HK-2 (cell line): ENCODE data around the gene SMIM15.
"Not testable (repeated sequence)": the region's sequence is repeated elsewhere in the genome, so short reads cannot be mapped to it uniquely, and the experiment has no call there.

Source experiments
- DNase-seq: peaks from one replicate; pipeline ENCODE4 v3.0.0-alpha.2; 2018; ENCODE audit not compliant: unreplicated experiment

The SMIM15 gene, protein sequence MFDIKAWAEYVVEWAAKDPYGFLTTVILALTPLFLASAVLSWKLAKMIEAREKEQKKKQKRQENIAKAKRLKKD

DNA sequence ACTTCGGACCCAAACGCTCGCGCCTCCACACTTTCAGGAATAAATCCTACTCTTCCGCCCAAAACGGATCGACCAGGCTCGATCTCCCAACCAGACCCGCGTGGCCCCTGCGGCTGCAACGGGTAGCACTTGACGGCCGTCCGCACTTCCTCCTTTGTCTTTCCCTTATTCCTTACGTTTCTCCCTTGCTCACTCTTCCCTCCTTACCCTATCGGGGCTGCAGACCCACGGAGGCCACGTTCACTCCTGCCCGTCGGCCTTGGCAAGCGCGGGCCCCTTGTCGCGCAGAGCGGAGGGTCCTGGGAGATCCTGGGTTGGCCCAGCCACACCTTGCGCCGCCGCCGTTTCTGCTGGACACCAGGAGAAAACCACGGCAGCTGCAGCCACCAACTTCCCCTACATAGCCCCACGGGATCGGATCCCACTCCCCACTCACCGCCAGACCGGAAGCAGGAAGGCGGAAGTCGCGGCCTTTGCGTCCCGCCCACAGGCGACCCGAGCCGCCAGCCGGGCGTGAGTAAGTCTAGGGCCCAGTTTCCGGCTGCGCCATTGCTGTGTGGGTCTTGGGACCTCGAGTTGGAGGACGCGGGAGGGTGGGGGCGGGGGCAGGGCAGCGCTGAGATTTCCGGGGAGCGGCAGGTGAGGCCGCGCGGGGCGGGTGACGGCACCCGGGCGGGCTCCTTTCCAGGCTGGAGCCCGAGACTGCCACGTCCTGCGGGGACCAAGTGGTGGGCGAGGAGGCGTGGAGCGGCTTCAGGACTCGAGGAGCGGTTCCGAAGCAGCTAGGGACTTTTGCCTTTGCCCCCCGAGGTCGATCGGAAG lies at the start of gene SMIM15:
SMIM15 (minus strand) TSS at position 459 of the 822 bp plus-strand sequence. CDS start 2,297 bp downstream, outside the sequence.
- DNase-seq = peak; percentile 89

DNA sequence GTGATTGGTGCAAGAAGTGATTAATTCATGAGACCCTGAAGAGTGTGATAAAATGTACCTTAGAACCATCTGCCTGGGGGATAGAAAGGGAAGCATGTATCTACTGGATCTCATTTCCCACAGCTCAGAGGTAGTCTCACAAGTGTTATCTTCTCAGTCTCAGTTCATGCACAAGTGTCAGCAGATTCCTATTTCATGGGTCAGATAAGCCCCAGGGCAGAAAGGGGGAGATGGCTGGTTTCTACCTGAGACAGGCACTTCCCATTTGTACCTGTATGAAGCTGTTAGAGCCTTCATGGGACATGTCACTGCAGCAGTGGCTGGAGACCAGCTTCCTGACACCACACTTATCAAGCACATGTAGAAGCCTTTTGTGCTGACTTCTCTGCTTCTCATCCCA lies 45.6 kb upstream of the SMIM15 start:
- DNase-seq = no peak

DNA sequence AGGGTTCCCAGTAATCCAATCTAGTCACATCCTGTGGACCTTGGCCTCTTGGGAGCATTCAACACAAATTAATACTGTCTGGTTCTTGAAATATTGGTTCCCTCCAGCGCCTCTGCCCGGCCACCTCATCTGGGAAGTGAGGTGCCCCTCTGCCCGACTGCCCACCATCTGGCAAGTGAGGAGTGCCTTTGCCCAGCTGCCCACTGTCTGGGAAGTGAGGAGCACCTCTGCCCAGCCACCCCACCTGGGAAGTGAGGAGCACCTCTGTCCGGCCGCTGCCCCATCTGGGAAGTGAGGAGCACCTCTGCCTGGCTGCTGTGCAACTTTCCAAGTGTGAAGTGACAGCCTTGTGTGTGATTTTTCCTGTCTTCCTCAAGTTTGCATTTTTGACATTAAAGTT lies 42.7 kb upstream of the SMIM15 start:
- no peak for DNase-seq

DNA sequence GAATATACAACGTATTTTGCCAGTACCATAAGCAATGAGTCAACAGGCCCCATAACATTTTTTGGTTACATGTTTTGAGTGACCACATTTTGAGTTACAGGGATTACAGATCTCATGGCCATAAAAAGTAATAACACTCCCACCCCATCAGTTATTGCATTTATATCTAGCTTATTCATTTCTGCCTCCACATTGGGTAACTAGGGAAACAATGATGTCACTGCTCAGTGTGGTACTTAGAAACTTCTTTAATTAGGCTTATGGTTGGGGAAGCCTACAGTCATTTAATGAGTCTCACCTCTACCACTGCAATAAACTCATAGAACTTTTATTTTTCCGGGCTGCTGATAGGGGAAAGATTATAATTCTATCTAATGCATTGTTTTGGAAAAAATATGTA lies 39.9 kb upstream of the SMIM15 start:
- no peak for DNase-seq

DNA sequence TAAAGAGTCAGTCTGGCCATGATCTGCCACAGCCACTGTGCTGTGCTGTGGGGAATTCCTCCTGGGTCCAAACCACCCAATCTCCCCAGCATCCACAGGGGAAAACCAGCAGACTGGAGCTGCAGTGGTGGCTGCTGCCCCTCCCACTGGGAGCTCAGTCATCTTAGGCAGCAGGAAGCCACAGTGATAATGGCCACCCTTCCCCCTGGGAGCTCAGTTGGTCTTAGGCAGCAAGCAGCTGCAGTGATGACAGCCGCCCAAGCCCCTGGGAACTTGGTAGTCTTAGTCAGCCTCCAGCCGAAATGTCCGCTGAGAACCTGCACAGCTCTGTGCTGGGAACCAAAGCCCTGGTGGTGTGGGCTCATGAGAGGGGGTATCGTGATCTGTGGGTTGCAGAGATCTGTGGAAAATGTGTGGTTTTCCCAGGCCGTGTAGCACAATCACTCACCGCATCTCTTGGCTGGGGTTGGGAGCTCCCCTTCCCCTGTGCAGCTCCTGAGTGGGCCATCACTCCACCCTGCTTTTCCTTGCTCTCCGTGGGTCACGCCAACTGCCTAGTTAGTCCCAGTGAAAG lies 38.4 kb upstream of the SMIM15 start:
- DNase-seq = peak; percentile 0

DNA sequence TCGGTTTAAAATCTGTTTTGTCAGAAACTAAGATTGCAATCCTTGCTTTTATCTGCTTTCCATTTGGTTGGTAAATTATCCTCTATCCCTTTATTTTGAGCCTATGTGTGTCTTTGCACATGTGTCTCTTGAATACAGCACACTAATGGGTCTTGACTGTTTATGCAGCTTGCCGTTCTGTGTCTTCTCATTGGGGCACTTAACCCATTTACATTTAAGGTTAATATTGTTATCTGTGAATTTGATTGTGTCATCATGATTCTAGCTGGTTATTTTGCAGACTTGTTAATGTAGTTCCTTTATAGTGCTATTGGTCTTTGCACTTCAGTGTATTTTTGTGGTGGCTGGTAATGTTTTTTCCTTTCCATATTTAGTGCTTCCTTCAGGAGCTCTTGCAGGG lies 36.3 kb upstream of the SMIM15 start:
- DNase-seq = no peak

DNA sequence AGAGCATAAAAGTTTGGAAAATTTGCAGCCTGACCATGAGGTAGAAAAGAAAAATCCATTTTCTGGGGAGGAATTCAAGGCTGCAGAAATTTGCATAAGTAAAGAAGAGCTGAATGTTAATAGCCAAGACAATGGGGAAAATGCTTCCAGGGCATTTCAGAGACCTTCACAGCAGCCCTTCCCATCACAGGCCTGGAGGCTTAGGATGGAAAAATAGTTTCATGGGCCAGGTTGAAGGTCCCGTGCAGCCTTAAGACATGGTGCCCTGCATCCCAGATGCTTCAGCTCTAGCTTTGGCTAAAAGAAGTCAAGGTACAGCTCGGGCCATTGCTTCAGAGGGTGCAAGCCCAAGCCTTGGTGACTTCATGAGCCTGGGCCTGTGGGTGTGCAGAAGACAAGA lies 25.6 kb upstream of the SMIM15 start:
- DNase-seq = not testable (repeated sequence)

DNA sequence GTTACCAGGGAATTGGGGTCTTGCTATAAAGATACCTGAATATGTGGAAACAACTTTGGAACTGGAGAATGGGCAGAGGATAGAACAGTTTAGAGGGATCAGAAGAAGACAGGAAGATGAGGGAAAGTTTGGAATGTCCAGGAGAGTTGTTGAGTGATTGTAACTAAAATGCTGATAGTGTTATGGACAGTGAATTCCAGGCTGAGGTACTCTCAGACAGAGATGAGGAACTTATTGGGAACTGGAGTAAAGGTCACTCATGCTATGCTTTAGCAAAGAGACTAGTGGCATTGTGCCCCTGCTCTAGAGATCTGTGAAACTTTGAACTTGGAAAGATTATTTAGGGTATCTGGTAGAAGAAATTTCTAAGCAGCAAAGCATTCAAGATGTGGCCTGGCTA lies 25.1 kb upstream of the SMIM15 start:
- not testable (repeated sequence) for DNase-seq

DNA sequence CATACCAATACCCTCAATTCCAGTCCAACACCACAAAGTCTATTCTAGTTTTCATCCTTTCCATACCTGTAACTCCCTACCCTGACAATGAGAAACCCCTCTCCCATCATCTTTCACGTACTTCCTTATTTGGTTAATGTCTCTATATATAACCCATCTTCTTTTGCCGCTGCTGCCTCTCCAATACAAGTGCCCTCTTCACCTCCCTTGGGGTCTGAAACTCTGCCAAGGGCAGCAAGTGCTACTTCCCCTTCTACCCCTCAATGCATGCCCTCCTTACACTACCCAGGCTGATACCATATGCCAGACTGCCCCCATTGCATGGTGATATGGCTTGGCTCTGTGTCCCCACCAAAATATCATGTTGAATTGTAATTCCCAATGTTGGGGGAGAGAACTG lies 24.4 kb upstream of the SMIM15 start:
- DNase-seq = no peak

DNA sequence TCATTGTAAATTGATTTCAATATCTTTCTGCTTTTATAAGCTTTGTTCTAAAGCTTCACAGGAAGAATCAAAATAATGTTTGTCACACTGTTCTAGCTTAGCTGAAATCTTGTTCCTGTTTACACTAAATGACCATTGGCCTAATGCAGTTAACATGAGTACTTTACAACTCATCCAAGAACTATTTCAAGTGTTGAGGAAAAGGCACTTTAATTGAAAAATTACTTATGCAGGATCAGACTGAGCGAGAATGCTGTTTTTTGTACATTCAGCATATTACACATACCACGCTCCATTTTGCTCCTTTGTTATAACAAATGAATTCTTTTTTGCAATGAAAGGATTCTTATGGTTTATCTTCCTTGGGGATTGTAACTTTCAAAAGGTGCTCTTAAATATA lies 22.4 kb upstream of the SMIM15 start:
- no peak for DNase-seq

DNA sequence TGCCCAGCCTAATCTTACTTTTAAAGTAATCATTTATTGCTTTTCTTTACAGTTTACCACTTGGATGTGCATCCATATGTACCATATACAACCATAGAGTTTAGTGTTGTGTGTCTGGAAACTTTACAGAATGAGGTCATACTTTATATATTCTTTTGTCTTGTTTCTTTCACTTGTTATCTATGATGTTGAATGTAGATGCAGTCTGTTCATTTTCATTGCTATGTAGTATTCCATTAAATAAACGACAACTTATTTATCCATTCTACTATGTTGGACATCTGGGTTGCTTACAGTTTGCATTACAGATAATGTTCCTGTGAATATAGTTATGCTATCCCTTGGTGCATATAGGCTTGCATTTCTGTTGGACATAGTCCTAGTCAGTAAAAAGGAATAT lies 21.3 kb upstream of the SMIM15 start:
- no peak for DNase-seq

DNA sequence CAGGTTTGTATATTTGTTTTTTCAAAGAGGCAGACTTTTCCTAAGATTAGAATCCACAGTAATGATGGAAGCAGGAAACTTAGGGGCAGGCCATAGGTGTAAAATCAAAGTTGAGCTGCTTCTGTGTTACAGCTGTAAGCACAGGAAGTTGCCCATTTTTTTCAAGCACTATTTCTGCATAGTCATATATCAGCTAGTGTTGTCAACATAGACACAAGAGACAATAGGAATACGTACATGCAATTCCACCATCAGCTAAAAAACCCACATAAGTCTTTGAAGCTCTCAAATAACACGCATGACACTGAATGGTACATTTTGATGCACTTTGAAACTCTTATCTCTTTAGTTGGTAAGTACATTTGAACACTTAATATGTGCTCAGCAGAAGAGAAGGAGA lies 20.2 kb upstream of the SMIM15 start:
- no peak for DNase-seq

DNA sequence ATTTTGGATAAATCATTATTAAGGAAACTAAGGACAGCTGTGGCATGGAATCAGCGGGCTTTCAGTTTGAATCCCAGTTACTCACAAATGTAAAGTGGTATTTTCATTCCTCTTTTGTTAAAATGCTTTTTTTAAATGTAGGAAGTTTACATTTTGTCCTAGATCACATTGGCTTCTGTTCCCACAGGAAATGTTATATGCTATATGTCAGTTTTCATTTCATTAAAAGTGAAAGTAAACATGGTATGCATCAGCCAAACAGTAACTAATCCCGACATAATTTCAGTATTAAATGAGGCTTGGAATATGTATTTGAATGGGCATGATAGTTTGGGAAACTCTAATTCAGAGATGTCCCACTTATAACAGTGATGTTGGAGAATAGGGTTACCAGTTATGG lies 18.6 kb upstream of the SMIM15 start:
- DNase-seq = no peak

DNA sequence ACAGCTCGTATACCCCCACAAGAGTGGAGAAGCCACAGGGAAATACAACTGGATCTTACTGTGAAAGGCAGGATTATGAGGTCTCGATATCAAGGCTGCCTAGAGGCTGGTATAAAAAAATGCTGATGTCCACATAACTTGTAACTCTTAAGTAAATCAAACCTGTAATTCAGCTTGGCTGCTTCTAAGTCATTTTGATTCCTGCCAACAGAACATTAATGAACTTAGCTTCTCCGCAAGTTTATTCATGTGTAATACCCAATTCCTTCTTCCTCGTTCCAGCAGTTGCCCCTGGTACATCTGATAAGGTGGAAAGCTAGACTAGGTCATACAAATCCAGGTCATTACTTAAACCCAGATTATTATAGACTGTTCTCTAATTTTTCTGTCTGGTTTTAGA lies 16.4 kb upstream of the SMIM15 start:
- no peak for DNase-seq

DNA sequence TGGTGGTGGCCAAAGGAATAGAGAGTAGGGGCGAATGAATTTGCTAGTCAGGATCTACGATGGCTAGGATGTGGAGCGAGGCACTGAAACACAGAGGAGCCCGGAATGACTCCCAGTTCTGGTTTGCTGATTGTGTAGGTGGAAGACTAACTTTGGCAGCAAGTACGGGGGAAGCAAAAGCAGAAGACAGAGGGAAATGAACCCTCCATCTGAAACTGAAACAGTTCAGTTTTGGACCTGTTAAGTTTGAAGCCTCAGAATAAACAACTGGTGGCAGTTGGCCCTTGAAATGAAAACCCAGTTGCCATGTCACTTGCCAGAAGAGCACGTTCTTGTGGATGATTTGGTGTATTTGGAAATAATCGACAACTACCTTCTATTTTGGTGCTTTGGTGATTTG lies 15.4 kb upstream of the SMIM15 start:
- no peak for DNase-seq

DNA sequence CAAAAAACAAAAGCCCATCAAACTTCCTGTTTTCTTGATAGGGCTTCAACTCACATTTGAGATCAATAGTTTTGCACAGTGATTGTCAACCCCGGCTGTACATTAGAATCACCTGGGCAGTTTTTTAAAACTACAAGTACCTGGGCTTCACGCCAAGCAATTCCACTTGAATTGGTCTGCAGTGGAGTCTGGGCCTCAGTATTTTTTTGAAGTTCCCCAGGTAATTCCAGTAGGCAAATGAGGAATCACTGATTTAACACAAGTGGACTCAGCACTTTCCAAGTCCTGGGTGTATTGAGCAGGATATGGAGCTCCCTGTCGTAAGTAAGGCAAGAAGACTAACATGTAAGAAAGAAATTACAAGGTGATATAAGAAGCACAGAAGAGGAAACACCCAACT lies 14.8 kb upstream of the SMIM15 start:
- DNase-seq = no peak

DNA sequence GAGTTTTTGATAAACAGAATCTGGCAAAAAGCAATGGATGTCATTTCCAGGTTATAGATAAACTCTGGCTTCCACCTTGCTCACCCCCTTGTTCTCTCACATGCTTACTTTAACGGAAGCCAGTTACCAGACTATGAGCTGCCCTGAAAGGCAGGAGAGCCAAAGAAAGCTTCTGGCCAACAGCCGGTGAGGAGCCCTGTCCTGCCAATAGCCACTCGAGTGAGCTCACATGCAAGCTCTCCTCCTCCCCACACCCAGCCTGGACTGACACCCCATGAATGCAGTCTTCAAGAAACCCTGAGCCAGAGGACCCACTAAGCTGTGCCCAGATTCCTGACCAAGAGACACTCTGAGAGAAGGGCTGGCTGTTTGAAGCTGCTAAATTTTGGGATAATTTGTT lies 14.4 kb upstream of the SMIM15 start:
- no peak for DNase-seq

DNA sequence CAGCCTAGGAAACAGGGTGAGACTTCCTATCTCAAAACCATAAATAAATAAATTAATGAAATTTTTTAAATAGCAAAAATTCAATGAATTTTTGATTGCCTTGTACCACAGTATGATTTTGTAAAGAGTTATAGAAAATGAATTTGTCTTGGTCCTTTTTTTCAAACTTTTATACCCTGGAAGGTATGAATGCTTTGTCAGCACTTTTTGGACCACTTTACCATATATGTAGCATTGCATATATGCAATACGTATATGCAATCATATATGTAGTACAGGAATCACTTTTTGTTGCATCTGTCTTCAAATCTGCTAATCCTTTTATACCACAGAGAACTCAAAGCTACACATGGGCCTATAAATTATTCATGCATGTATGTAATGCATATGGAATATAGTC lies 9.2 kb upstream of the SMIM15 start:
- DNase-seq = no peak

DNA sequence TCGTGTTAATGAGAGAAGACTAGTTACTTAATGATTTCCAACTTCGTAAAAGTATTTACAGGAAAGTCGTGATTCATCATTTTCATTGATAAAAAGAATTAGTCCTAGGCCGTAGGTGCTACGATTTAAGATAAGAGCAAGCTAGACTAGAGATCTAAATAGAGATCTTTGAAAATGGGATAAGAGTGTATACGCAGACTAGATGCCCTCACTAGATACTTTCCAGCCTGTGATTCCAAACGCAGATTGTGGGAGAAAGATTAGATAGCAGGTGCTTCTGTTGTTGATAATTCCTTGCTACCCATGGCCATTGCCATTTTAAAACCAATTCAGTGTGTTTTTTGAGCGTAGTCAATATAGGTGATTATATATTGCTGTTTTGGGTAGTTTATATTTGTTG lies 6.7 kb upstream of the SMIM15 start:
- no peak for DNase-seq

DNA sequence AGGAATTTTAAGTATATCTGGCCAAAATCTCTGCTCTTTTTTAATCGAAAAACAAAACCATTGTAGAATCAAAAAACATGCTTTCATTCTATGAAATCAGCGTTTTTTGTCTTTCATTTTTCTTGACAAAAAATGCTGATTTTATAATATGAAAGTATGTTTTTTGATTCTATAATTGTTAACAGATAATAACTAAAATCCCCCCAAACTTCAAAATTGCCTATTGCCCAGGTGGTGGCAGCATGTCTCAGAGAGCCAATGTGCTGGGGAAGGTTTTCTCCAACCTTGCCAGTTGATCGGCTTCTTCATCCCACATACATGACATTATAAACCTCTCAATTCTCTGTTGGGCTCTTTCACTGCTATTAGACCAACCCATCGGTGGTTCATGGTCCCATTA lies 5.1 kb upstream of the SMIM15 start:
- no peak for DNase-seq

DNA sequence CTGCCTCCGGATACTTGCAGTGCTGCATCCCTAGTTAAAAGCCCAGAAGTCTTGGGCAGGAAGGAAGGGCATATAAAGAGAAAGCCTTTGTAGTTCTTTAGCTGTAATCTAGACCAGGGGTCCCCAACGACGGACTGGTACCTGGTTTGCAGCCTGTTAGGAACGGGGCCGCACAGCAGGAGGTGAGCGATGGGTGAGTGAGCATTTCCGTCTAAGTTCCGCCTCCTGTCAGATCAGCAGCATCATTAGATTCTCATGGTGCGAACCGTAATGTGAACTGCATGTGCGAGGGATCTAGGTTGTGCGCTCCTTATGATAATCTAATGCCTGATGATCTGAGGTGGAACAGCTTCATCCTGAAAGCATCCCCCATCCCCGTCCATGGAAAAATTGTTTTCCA lies 1.6 kb upstream of the SMIM15 start:
- DNase-seq = no peak

DNA sequence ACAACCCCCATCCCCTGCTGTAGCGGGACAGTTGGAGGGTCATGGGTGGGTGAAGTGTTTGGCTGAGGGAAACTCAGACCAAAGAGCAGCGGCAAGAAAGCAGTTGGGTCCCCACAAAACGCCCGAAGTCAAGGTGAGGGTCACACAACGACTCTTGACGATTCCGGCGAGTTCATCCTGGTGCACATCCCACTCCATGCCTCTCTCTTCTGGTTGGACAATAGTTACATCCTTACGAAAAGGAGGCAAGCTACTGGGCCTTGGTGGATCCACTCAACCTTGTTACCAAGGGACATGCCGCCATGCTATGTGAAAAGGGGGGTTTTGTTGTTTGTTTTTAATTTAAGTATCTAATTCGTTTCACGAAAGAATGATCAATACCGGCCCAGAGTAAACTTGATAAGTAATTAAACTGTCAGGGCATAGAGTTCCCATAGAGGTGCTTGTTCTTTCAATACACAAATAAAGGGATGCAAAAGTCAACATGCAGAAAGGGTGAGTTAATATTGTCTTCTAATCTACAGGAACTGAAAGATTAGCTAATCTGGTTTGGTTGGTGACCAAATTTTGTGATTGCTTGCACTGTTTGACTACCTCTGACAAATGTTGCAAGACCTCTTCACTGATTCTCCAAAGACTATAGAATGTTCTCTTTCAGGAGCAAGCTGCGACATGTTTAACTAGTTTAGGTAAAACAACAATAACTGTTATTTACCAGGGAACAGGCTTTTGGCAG lies 732 bp upstream of the SMIM15 start:
- DNase-seq = no peak

DNA sequence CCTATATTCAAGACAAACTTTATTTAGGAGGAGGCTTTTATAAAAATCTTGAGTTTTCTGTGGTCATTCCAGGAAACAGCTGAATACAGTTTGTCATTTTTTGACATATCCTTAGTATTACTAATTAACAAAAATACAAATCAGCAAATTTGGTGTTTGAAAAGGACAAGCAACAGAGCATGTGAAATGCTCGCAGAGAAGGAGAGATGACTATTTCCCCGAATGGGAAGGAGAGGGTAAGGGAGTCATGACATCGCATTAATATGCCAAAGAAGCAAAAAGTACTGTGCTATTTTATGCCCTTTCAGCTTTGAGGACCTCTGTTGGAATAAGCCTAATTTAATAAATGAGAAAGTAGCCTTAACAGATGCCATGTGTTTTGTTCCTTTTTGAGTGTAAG lies 1.8 kb downstream of the SMIM15 start:
- DNase-seq = no peak
